A549 (cell line): Measurements from ENCODE around the gene MSANTD4. TPM values are rescaled to one million over a fixed set of nuclear protein-coding genes. Genes with fewer than 3 reads are reported as not detected.

ENCODE experiments used
- ATAC-seq, 2 experiments: fragments of 200-7000 bp in 1 of 2; fragments of >200 bp in 1 of 2; cut with Nextera tagmentation in 1 of 2; cut with Tn5 transposase in 1 of 2; 3 replicates each; pipeline versions ENCODE4 v1.8.0 to v1.9.1; 2018 to 2020; ENCODE audit warnings: mild to moderate bottlenecking in 1 of 2, moderate library complexity in 1 of 2
- CTCF ChIA-PET: fragments of 300-600 bp; sonication (Branson Sonifier 250); formaldehyde crosslinking; extraction: SDS; loops from one replicate; lab custom pipeline; 2021; ENCODE audit warnings: antibody characterized with exemption, inconsistent platforms; lab: Yijun Ruan, JAX
- POLR2A ChIA-PET: fragments of 350-600 bp; formaldehyde crosslinking; extraction: SDS; loops from one replicate; lab custom pipeline; 2021; ENCODE audit warnings: antibody characterized with exemption, inconsistent platforms; lab: Yijun Ruan, JAX
- DNase-seq, 2 experiments: peaks; one replicate each; pipeline versions ENCODE4 v3.0.0 to v3.0.0-alpha.2; 2011 to 2016; ENCODE audit warnings: low read depth in 1 of 2, low spot score in 1 of 2
- FAIRE-seq: peaks from 2 replicates; lab custom pipeline; 2011; peaks lifted over from hg19 to GRCh38; lab: Jason Lieb, UNC
- H3K27ac ChIP-seq, 2 experiments: fragments of >200 bp; sonication (Bioruptor Twin); formaldehyde crosslinking; 3 replicates each; pipeline ENCODE4 v1.5.1; 2016 to 2017
- H3K4me1 ChIP-seq: fragments of >200 bp; sonication (Bioruptor Twin); formaldehyde crosslinking; 3 replicates; pipeline ENCODE4 v1.6.1; 2016
- H3K4me2 ChIP-seq: fragments of >200 bp; sonication (Bioruptor Twin); formaldehyde crosslinking; 3 replicates; pipeline ENCODE4 v1.6.1; 2016
- H3K4me3 ChIP-seq: fragments of >200 bp; sonication (Bioruptor Twin); formaldehyde crosslinking; 3 replicates; pipeline ENCODE4 v1.5.1; 2016
- H3K9me3 ChIP-seq: fragments of >200 bp; sonication (Bioruptor Twin); formaldehyde crosslinking; 3 replicates; pipeline ENCODE4 v1.6.1; 2016
- CBX2 ChIP-seq: fragments of 200-600 bp; sonication (generic); IDR thresholded peaks from 2 replicates; pipeline ENCODE4 v1.6.1; 2016; ENCODE audit warnings: low read depth, mild to moderate bottlenecking, borderline replicate concordance
- CBX8 ChIP-seq: fragments of 200-600 bp; sonication (generic); IDR thresholded peaks from 2 replicates; pipeline ENCODE4 v1.6.1; 2016
- CHD2 ChIP-seq: fragments of 150-350 bp; IDR thresholded peaks from 2 replicates; pipeline ENCODE4 v1.6.1; 2014; ENCODE audit warnings: low read length; ENCODE audit not compliant: partially characterized antibody
- CHD4 ChIP-seq: fragments of 200-600 bp; sonication (generic); IDR thresholded peaks from 2 replicates; pipeline ENCODE4 v1.6.1; 2016; ENCODE audit warnings: antibody characterized with exemption, mild to moderate bottlenecking, borderline replicate concordance
- EHF ChIP-seq: fragments of 250-450 bp; sonication (Bioruptor Pico); IDR thresholded peaks from 2 replicates; pipeline ENCODE4 v1.5.0; 2020; ENCODE audit warnings: mild to moderate bottlenecking
- EHMT2 ChIP-seq: fragments of 200-600 bp; sonication (generic); IDR thresholded peaks from 2 replicates; pipeline ENCODE4 v1.6.1; 2016; ENCODE audit warnings: antibody characterized with exemption, low read depth, mild to moderate bottlenecking, moderate library complexity
- FOSB ChIP-seq: fragments of 250-450 bp; sonication (Bioruptor Pico); IDR thresholded peaks from 2 replicates; pipeline ENCODE4 v1.5.0; 2020; ENCODE audit warnings: mild to moderate bottlenecking, moderate library complexity
- FOSL2 ChIP-seq, 2 experiments: fragments of 450-650 bp in 1 of 2; fragments of >200 bp in 1 of 2; sonication (Bioruptor Twin) in 1 of 2; formaldehyde crosslinking; IDR thresholded peaks; 2 replicates each; pipeline versions ENCODE4 v1.5.0 to v1.6.1; 2016 to 2020; ENCODE audit warnings: mild to moderate bottlenecking in 1 of 2, moderate library complexity in 1 of 2
- GATA3 ChIP-seq: IDR thresholded peaks from 2 replicates; pipeline ENCODE4 v1.6.1; 2012; ENCODE audit warnings: borderline replicate concordance
- HDAC2 ChIP-seq: fragments of 200-600 bp; sonication (generic); IDR thresholded peaks from 2 replicates; pipeline ENCODE4 v1.6.1; 2016
- HOXA7 ChIP-seq: fragments of 250-450 bp; sonication (Bioruptor Pico); IDR thresholded peaks from 2 replicates; pipeline ENCODE4 v1.5.0; 2020; ENCODE audit warnings: mild to moderate bottlenecking, moderate library complexity
- HOXB5 ChIP-seq: fragments of 250-450 bp; sonication (Bioruptor Pico); IDR thresholded peaks from 2 replicates; pipeline ENCODE4 v1.5.0; 2020; ENCODE audit warnings: mild to moderate bottlenecking, moderate library complexity
- JUN ChIP-seq, 2 experiments: fragments of >200 bp; sonication (Bioruptor Twin); formaldehyde crosslinking; IDR thresholded peaks; 2 replicates in 1 of 2; 3 replicates in 1 of 2; pipeline ENCODE4 v1.6.1; 2016 to 2017
- NFE2L2 ChIP-seq: fragments of 150-350 bp; conservative IDR thresholded peaks from 2 replicates; pipeline ENCODE4 v1.6.1; 2014; ENCODE audit warnings: low read length
- RAD21 ChIP-seq, 2 experiments: fragments of >200 bp in 1 of 2; sonication (Bioruptor Twin) in 1 of 2; formaldehyde crosslinking in 1 of 2; IDR thresholded peaks in 1 of 2; conservative IDR thresholded peaks in 1 of 2; 2 replicates in 1 of 2; 3 replicates in 1 of 2; pipeline ENCODE4 v1.6.1; 2012 to 2018; ENCODE audit warnings: inconsistent platforms in 1 of 2
- RCOR1 ChIP-seq: fragments of 150-350 bp; IDR thresholded peaks from 2 replicates; pipeline ENCODE4 v1.6.1; 2014; ENCODE audit warnings: antibody characterized with exemption, low read length, low read depth
- RFX5 ChIP-seq: fragments of 450-650 bp; IDR thresholded peaks from 2 replicates; pipeline ENCODE4 v1.7.1; 2014; ENCODE audit warnings: antibody characterized with exemption, mild to moderate bottlenecking, moderate library complexity
- SMC3 ChIP-seq: fragments of >200 bp; sonication (Bioruptor Twin); formaldehyde crosslinking; IDR thresholded peaks from 3 replicates; pipeline ENCODE4 v1.6.1; 2018; ENCODE audit warnings: inconsistent platforms
- TP53 ChIP-seq: fragments of 250-450 bp; sonication (Bioruptor Pico); IDR thresholded peaks from 2 replicates; pipeline ENCODE4 v1.5.0; 2021; ENCODE audit warnings: mild to moderate bottlenecking, moderate library complexity
- ZFP36 ChIP-seq: fragments of 450-650 bp; IDR thresholded peaks from 2 replicates; pipeline ENCODE4 v1.6.1; 2014; ENCODE audit warnings: borderline replicate concordance; ENCODE audit not compliant: partially characterized antibody
- ZNF302 ChIP-seq: fragments of 250-450 bp; sonication (Bioruptor Pico); IDR thresholded peaks from 2 replicates; pipeline ENCODE4 v1.9.0; 2021; ENCODE audit warnings: inconsistent platforms, mild to moderate bottlenecking, moderate library complexity
- WGBS: methylation state at CpG from one replicate; pipeline ENCODE4 v1.1.6; 2017; ENCODE audit errors: missing lambda C conversion rate; 5-methylcytosine and 5-hydroxymethylcytosine counted together
- polyA plus RNA-seq, 4 experiments: library from polyadenylated mRNA; depleted of rRNA in 3 of 4; stranded (reverse); fragments of >200 nt; fragmentation: RNase III in 1 of 4; extraction: RNeasy Plus Mini Kit Qiagen cat#74134 plus additional on column Dnase treatment in 1 of 4; gene quantifications; 2 replicates in 3 of 4; 3 replicates in 1 of 4; pipeline ENCODE4 v1.2.3, GENCODE V29; 2011 to 2017
- TF ChIP-seq, protein P1 (sequence below): fragments of >200 bp; sonication (Bioruptor Twin); formaldehyde crosslinking; IDR thresholded peaks from 2 replicates; pipeline ENCODE4 v1.6.1; 2016
- TF ChIP-seq, protein P2 (sequence below): fragments of 450-650 bp; IDR thresholded peaks from 2 replicates; pipeline ENCODE4 v1.6.1; 2014; ENCODE audit warnings: antibody characterized with exemption
- TF ChIP-seq, protein P3 (sequence below): fragments of >200 bp; sonication (Bioruptor Twin); formaldehyde crosslinking; IDR thresholded peaks from 3 replicates; pipeline ENCODE4 v1.5.1; 2016
- TF ChIP-seq, protein P4 (sequence below): fragments of >200 bp; sonication (Bioruptor Twin); formaldehyde crosslinking; IDR thresholded peaks from 3 replicates; pipeline ENCODE4 v1.6.1; 2016

The MSANTD4 gene
- polyA plus RNA-seq, 2 of the 4 experiments (the other 2 are of a cell fraction) = 9.4 to 14.2 TPM

DNA sequence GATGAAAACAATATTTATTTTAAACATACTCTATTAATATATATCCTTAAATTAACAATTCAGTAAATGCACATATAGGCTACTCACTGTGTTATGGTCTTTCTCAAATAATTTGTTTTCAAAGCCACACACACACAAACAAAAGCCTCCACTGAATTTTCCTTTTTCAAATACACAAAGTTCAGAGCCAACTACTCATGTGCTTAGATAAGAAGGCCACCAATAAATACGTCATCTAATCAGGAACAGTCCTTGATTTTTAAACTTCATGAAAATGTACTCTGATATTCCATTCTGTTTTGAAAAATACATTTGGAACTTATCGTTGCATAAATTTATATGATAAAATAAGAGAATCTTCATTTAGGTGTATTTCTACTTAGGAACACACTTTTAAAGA is 29.1 kb upstream of the MSANTD4 start:
- Histone ChIP-seq H3K4me3 (no peak overlapping the region), H3K4me2 (no peak overlapping the region), H3K4me1 (no peaks in the 10 kb centered on the region), H3K9me3 (no peaks in the 10 kb centered on the region), H3K27ac (no peak overlapping the region)
- TF ChIP-seq ZFP36 (no peak), ZNF302 (CRISPR knock-in tag) (no peak), RFX5 (no peak), RCOR1 (no peak), SMC3 (no peak), JUN (IDR thresholded peaks at IDR 0.05) (no peak), EHF (CRISPR knock-in tag) (no peak), CHD4 (no peak), FOSL2 (IDR thresholded peaks at IDR 0.05) (no peak), FOSL2 (CRISPR knock-in tag; IDR thresholded peaks at IDR 0.05) (no peak), HDAC2 (no peak), RAD21 (conservative IDR thresholded peaks at IDR 0.05 in 1 of 2, IDR thresholded peaks at IDR 0.05 in 1 of 2) (no peak), CBX2 (no peak), TP53 (CRISPR knock-in tag) (no peak), HOXA7 (no peak), GATA3 (no peak), HOXB5 (CRISPR knock-in tag) (no peak)
- TF ChIP-seq, protein P1, sequence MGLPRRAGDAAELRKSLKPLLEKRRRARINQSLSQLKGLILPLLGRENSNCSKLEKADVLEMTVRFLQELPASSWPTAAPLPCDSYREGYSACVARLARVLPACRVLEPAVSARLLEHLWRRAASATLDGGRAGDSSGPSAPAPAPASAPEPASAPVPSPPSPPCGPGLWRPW = no peak
- no peak for ATAC-seq
- ChIA-PET CTCF (no interaction called here), POLR2A (no interaction called here)
- WGBS = 72% methylated on average over 2 of the region's 2 CpGs
- no peak for FAIRE-seq
- DNase-seq = no peak

DNA sequence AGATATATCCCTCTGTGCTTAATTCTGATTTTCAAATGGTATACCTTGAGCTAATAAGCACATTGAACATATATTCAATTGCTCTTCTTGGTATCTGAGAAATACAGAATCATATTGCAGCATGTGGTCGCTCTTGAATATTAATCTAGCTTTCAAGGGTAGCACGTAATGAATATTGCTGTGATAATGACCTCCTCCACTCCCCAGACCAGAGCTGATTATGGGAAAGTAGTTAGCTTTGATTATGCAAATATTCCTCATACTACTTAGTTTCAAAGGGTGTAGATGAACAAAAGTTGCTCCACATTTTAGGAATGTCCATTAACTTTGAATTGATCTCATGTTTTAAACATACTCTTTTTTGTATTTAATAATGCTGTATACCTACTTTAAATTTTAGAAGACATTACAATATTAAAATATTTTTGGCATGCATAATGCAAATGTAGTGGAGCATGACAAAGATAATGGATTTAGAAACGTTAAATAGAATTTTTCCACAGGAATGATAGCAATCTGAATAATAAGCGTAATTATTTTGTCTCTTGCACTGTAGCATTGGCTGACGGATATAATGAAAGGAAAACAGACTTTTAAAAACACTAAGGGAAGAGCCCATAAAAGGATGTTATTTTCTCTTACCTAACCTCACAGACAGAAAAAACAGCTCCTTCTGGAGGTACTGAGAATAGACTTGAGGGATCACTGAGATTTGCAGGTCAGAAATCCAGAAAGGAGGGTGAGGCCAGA is 27.9 kb upstream of the MSANTD4 start:
- ATAC-seq (no peak), DNase-seq (no peak), FAIRE-seq (no peak)
- no peaks in the 10 kb centered on the region for H3K4me1 ChIP-seq
- ChIA-PET POLR2A (no interaction called here), CTCF (interaction anchor here (0.7 kb wide), 1 partner anchor 21 kb away, joined by 3 read pairs; no protein-coding TSS in a partner anchor)
- H3K9me3 ChIP-seq = no peaks in the 10 kb centered on the region
- H3K27ac ChIP-seq = no peak overlapping the region
- no peak overlapping the region for H3K4me3 ChIP-seq
- WGBS = 61% methylated on average over 5 of the region's 5 CpGs
- TF ChIP-seq, protein P2, sequence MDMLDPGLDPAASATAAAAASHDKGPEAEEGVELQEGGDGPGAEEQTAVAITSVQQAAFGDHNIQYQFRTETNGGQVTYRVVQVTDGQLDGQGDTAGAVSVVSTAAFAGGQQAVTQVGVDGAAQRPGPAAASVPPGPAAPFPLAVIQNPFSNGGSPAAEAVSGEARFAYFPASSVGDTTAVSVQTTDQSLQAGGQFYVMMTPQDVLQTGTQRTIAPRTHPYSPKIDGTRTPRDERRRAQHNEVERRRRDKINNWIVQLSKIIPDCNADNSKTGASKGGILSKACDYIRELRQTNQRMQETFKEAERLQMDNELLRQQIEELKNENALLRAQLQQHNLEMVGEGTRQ = no peak
- TF ChIP-seq, protein P1 = no peak
- no peak for TF ChIP-seq FOSB
- TF ChIP-seq, protein P3, sequence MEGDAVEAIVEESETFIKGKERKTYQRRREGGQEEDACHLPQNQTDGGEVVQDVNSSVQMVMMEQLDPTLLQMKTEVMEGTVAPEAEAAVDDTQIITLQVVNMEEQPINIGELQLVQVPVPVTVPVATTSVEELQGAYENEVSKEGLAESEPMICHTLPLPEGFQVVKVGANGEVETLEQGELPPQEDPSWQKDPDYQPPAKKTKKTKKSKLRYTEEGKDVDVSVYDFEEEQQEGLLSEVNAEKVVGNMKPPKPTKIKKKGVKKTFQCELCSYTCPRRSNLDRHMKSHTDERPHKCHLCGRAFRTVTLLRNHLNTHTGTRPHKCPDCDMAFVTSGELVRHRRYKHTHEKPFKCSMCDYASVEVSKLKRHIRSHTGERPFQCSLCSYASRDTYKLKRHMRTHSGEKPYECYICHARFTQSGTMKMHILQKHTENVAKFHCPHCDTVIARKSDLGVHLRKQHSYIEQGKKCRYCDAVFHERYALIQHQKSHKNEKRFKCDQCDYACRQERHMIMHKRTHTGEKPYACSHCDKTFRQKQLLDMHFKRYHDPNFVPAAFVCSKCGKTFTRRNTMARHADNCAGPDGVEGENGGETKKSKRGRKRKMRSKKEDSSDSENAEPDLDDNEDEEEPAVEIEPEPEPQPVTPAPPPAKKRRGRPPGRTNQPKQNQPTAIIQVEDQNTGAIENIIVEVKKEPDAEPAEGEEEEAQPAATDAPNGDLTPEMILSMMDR = no peak
- TF ChIP-seq, protein P4, sequence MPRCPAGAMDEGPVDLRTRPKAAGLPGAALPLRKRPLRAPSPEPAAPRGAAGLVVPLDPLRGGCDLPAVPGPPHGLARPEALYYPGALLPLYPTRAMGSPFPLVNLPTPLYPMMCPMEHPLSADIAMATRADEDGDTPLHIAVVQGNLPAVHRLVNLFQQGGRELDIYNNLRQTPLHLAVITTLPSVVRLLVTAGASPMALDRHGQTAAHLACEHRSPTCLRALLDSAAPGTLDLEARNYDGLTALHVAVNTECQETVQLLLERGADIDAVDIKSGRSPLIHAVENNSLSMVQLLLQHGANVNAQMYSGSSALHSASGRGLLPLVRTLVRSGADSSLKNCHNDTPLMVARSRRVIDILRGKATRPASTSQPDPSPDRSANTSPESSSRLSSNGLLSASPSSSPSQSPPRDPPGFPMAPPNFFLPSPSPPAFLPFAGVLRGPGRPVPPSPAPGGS = no peak
- no peak for TF ChIP-seq HDAC2
- no peak for TF ChIP-seq EHMT2
- no peak for TF ChIP-seq NFE2L2
- no peak for TF ChIP-seq CBX8
- no peak for TF ChIP-seq CHD2
- H3K4me2 ChIP-seq = no peak overlapping the region
